HEK293T (cell line): ENCODE measurements around the gene MPEG1.

Experiments
- CTCF ChIA-PET: fragments of 350-600 bp; formaldehyde crosslinking; extraction: SDS; loops from one replicate; lab custom pipeline; 2021; ENCODE audit warnings: antibody characterized with exemption, inconsistent platforms; lab: Yijun Ruan, JAX
- POLR2A ChIA-PET: fragments of 350-600 bp; formaldehyde crosslinking; extraction: SDS; loops from one replicate; lab custom pipeline; 2020; ENCODE audit warnings: antibody characterized with exemption, inconsistent platforms; lab: Yijun Ruan, JAX
- DNase-seq: peaks from one replicate; pipeline ENCODE4 v3.0.0; 2012; ENCODE audit warnings: mixed read lengths; ENCODE audit errors: extremely low spot score
- ARNT ChIP-seq: fragments of 450-650 bp; IDR thresholded peaks from 2 replicates; pipeline ENCODE4 v1.6.1; 2017; ENCODE audit warnings: mild to moderate bottlenecking
- BHLHE40 ChIP-seq: fragments of 450-650 bp; IDR thresholded peaks from 2 replicates; pipeline ENCODE4 v1.6.1; 2016; ENCODE audit warnings: mild to moderate bottlenecking, moderate library complexity, borderline replicate concordance
- CTBP1 ChIP-seq: fragments of 450-650 bp; IDR thresholded peaks from 2 replicates; pipeline ENCODE4 v1.6.1; 2016; ENCODE audit warnings: borderline replicate concordance
- ELF4 ChIP-seq: fragments of 450-650 bp; IDR thresholded peaks from 2 replicates; pipeline ENCODE4 v1.6.1; 2017; ENCODE audit warnings: antibody characterized with exemption
- FOXA1 ChIP-seq: fragments of 450-650 bp; IDR thresholded peaks from 2 replicates; pipeline ENCODE4 v1.6.1; 2016; ENCODE audit warnings: mild to moderate bottlenecking
- FOXK2 ChIP-seq: fragments of 450-650 bp; IDR thresholded peaks from 2 replicates; pipeline ENCODE4 v1.6.1; 2016; ENCODE audit warnings: mild to moderate bottlenecking
- FOXM1 ChIP-seq: fragments of 450-650 bp; IDR thresholded peaks from 2 replicates; pipeline ENCODE4 v1.6.1; 2017; ENCODE audit warnings: mild to moderate bottlenecking, borderline replicate concordance
- HDGF ChIP-seq: fragments of 450-650 bp; IDR thresholded peaks from 2 replicates; pipeline ENCODE4 v1.6.1; 2017; ENCODE audit warnings: antibody characterized with exemption, borderline replicate concordance
- L3MBTL2 ChIP-seq: fragments of 450-650 bp; conservative IDR thresholded peaks from 2 replicates; pipeline ENCODE4 v1.6.1; 2016; ENCODE audit warnings: mild to moderate bottlenecking
- LEF1 ChIP-seq: fragments of 450-650 bp; IDR thresholded peaks from 2 replicates; pipeline ENCODE4 v1.6.1; 2017; ENCODE audit warnings: mild to moderate bottlenecking, borderline replicate concordance
- NFRKB ChIP-seq: fragments of 450-650 bp; IDR thresholded peaks from 2 replicates; pipeline ENCODE4 v1.6.1; 2016; ENCODE audit warnings: mild to moderate bottlenecking, moderate library complexity
- SP1 ChIP-seq: fragments of 450-650 bp; IDR thresholded peaks from 2 replicates; pipeline ENCODE4 v1.6.1; 2017
- SUZ12 ChIP-seq: fragments of 450-650 bp; IDR thresholded peaks from 2 replicates; pipeline ENCODE4 v1.6.1; 2016; ENCODE audit warnings: mild to moderate bottlenecking
- TARDBP ChIP-seq: fragments of 450-650 bp; IDR thresholded peaks from 2 replicates; pipeline ENCODE4 v1.6.1; 2016
- ZNF384 ChIP-seq: fragments of 450-650 bp; IDR thresholded peaks from 2 replicates; pipeline ENCODE4 v1.6.1; 2016
- TF ChIP-seq, protein P1 (sequence below): fragments of 450-650 bp; IDR thresholded peaks from 2 replicates; pipeline ENCODE4 v1.6.1; 2016

MPEG1 gene

DNA sequence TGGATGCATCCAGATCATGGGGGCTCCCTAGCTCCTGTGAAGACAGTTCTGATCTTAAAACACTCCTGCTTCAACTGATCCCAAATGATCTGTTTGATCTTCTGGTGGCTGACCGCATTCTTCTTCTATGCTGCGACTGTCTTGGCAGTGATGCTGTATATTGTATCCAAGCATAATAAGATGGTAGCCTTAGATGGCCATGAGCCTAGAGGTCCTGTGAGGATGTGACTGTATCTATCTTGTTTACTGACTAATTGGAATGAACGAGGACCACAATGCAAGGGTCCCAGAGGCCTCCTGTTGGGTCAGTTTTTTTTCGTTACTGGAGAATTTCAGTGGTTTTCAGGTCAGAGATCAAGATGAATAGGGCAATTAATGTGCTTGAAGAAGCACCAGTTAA, 7.1 kb upstream of the MPEG1 start:
- no peak for DNase-seq
- CTCF ChIA-PET: no interaction called here
- TF ChIP-seq ARNT (no peak), ZNF384 (no peak), BHLHE40 (no peak)
- POLR2A ChIA-PET: no interaction called here

DNA sequence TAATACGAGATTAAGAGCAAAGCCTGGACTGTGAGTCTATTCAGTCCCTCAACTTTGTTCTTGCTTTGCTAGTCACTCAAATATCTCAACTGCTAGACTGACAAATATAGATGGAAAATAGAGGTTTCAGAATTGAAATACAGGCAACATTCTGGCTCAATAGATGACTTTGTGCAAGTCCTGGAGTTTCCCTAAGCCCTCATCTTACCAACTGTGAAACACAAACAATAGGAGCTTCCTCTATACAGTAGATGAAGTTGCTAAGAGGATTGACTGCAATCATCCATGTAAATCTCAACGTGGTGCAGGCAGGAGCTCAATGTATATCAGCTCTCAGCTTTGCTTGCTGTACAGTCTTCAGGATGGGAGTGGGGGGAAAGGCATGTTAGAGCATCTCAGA, 6.2 kb upstream of the MPEG1 start:
- DNase-seq: no peak
- ChIA-PET CTCF (no interaction called here), POLR2A (no interaction called here)
- TF ChIP-seq CTBP1 (no peak), ELF4 (no peak), LEF1 (no peak), HDGF (no peak), SP1 (no peak), SUZ12 (no peak), BHLHE40 (no peak), NFRKB (no peak), L3MBTL2 (no peak), TARDBP (no peak), ZNF384 (no peak)
- TF ChIP-seq, protein P1, sequence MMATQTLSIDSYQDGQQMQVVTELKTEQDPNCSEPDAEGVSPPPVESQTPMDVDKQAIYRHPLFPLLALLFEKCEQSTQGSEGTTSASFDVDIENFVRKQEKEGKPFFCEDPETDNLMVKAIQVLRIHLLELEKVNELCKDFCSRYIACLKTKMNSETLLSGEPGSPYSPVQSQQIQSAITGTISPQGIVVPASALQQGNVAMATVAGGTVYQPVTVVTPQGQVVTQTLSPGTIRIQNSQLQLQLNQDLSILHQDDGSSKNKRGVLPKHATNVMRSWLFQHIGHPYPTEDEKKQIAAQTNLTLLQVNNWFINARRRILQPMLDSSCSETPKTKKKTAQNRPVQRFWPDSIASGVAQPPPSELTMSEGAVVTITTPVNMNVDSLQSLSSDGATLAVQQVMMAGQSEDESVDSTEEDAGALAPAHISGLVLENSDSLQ: no peak

DNA sequence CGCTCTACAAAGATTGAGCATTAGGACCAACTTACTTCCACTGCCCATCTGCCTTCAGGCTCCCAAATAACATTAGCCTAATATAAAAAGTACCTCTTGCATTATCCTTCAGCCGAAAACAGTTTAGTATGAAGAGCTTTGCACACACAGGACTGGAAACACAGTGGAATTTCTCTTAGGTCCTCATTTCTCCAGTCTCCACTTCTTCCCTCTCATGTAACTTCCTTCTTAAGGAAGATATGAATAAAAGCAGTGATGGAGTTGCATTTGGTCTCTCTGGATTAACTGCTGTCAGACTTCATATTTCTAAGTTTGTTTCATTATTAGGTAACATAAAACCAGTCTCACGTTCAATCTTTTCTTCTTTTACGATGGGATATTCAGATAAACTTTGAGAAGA, 5.6 kb upstream of the MPEG1 start:
- TF ChIP-seq NFRKB (no peak), SUZ12 (no peak), TARDBP (no peak), FOXK2 (no peak), FOXA1 (no peak), CTBP1 (no peak), SP1 (no peak), ARNT (no peak), ELF4 (no peak), FOXM1 (no peak), HDGF (no peak), L3MBTL2 (no peak), ZNF384 (no peak)
- TF ChIP-seq, protein P1: no peak
- DNase-seq: no peak
- CTCF ChIA-PET: no interaction called here
- POLR2A ChIA-PET: no interaction called here

DNA sequence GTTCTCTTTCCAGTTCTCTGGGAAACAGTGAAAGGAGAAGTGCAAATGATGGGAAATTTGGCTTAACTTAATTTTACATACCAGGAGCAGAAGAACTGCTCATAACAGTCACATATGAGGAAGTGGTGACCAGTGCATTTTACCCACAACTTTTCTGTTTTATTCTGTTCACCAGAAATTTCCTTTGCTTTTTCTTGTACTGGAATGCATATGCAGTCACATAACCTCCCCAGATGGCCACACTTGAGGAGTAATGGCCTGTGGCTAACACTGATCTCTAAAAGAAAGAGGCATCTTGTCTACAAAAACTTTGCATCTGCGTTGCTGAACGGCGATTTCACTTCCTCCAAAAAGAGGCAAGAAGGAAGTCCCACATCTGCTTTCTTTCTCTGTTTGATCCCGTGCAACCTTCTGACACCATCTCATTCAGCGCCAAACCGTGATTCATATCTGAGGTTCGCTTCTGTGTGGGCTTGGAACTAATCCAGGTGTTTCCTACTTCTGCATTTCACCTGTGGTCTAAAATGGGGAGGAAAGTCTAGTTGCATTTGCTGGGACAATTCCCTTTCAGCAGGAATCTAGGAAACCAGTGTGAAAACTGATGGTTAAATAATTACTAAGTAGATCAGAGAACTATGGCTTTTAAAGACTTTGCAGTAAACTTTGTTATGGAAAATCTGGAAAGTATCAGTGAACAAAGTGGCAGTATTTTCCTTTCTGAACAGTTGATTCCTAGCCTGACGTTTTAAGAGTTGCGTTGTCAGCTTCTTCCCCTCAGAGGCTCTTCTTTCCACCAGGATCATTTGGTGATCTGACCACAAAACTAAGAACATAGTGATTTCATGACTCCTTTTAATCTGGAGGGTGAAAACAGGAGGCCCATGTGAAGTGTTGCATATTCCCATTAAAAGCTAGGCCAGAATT, 4.2 kb upstream of the MPEG1 start:
- ChIA-PET POLR2A (no interaction called here), CTCF (no interaction called here)
- no peak for TF ChIP-seq ELF4
- no peak for TF ChIP-seq FOXM1
- no peak for TF ChIP-seq FOXK2
- no peak for TF ChIP-seq ZNF384
- no peak for TF ChIP-seq FOXA1
- TF ChIP-seq NFRKB: no peak
- TF ChIP-seq L3MBTL2: no peak
- no peak for TF ChIP-seq ARNT
- TF ChIP-seq TARDBP: no peak
- TF ChIP-seq BHLHE40: no peak
- TF ChIP-seq, protein P1: no peak
- no peak for TF ChIP-seq HDGF
- no peak for TF ChIP-seq SP1
- TF ChIP-seq CTBP1: no peak
- no peak for DNase-seq

DNA sequence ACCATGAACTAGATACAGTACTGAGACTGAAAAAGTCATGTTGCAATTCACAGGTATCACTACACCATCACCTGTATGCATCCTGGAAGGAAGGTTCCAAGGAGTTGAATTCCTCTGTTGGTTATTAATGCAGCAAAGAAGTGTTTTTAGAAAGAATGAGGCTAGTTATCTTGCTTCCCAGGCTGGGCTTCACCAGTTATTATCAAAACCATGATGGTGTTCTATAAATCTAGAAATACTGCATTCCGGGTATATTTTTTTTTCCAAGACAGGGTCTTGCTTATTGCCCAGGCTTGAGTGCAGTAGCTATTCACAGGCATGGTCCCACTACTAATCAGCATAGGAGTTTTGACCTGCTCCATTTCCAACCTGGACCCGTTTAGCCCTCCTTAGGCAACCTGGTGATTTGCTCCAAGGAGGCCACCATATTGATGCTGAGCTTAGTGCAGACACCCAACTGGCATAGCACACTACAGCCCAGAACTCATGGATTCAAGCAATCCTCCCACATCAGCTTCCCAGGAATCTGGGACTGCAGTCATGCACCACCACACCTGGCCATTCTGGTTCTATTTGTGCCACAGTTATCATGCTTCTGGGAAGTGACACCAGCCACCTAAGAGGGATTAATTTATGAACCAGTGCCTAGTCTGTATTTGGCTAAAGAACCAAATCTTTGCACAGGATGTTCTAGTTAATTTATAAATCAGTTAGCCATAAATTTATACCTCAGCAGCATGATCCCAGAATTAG, 1.6 kb upstream of the MPEG1 start:
- CTCF ChIA-PET: no interaction called here
- POLR2A ChIA-PET: no interaction called here

DNA sequence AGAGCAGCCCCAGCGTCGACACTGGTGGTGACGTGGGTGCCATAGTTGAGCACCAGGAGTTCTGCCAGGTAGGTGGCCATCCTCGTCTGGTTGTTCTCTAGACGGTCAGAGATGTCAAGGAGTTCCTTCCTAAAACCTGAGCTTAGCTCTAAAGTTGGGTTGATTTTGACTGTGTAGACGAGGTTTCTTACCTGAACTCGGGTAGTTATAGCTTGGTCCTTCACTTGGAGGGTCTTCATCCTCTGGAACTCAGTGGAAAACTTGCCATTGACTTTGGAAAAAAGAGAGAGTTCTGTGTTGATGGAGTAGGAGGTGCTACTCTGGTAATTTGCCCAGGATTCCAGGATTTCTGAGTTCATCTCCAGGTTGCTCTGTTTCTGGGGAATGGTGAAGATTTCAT, 505 bp downstream of the MPEG1 start:
- TF ChIP-seq BHLHE40 (no peak), HDGF (no peak), FOXK2 (no peak), SP1 (no peak), ZNF384 (no peak), L3MBTL2 (no peak), TARDBP (no peak), ELF4 (no peak), CTBP1 (no peak), LEF1 (no peak), ARNT (no peak), FOXM1 (no peak), FOXA1 (no peak), SUZ12 (no peak), NFRKB (no peak)
- TF ChIP-seq, protein P1: no peak
- DNase-seq: no peak
- ChIA-PET CTCF (no interaction called here), POLR2A (no interaction called here)

More for the DNA sequence above, 1.6 kb upstream of the MPEG1 start:
- no peak for DNase-seq
- no peak for TF ChIP-seq NFRKB
- no peak for TF ChIP-seq ZNF384
- TF ChIP-seq SUZ12: no peak
- no peak for TF ChIP-seq BHLHE40
- TF ChIP-seq ELF4: no peak
- TF ChIP-seq SP1: no peak
- TF ChIP-seq TARDBP: no peak
- TF ChIP-seq FOXA1: no peak
- no peak for TF ChIP-seq LEF1
- TF ChIP-seq HDGF: no peak
- no peak for TF ChIP-seq FOXK2
- TF ChIP-seq ARNT: no peak
- TF ChIP-seq L3MBTL2: no peak
